Measurements from ENCODE around the gene FLNB.

- TF ChIP-seq, protein P1, sequence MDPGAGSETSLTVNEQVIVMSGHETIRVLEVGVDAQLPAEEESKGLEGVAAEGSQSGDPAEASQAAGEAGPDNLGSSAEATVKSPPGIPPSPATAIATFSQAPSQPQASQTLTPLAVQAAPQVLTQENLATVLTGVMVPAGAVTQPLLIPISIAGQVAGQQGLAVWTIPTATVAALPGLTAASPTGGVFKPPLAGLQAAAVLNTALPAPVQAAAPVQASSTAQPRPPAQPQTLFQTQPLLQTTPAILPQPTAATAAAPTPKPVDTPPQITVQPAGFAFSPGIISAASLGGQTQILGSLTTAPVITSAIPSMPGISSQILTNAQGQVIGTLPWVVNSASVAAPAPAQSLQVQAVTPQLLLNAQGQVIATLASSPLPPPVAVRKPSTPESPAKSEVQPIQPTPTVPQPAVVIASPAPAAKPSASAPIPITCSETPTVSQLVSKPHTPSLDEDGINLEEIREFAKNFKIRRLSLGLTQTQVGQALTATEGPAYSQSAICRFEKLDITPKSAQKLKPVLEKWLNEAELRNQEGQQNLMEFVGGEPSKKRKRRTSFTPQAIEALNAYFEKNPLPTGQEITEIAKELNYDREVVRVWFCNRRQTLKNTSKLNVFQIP (CRISPR knock-in tag; IDR thresholded peaks at IDR 0.05; ENCODE audit: borderline replicate concordance, low read depth) = no peak
- TF ChIP-seq PPARA (CRISPR knock-in tag; IDR thresholded peaks at IDR 0.05; ENCODE audit: borderline replicate concordance) = no peak
- TF ChIP-seq CSDC2 (CRISPR knock-in tag; IDR thresholded peaks at IDR 0.05) = no peak
- no peak for TF ChIP-seq ZNF565 (CRISPR knock-in tag; conservative IDR thresholded peaks at IDR 0.05; ENCODE audit: low read depth)
- TF ChIP-seq ZFP30 (CRISPR knock-in tag; IDR thresholded peaks at IDR 0.05) = no peak
Observed at GRCh38 chr3:58065700-58066167, 57.5 kb downstream of the FLNB start.

Measured in SK-N-SH treated with all-trans-retinoic acid at 6 μM for 48 hours (cell line).